Transverse colon (tissue), 4 donors: ENCODE measurements around the gene C19orf25. TPM values are rescaled to one million over a fixed set of nuclear protein-coding genes. Genes with fewer than 3 reads are reported as not detected.

Source experiments
- DNase-seq: peaks from one replicate; pipeline ENCODE4 v3.0.0-alpha.2; 2019
- H3K27ac ChIP-seq, 4 donors: fragments of 200-600 bp; sonication (generic); 2 replicates each; pipeline ENCODE4 v1.5.1; 2016 to 2018; ENCODE audit warnings: inconsistent platforms in 4 of 4
- H3K27me3 ChIP-seq: fragments of 200-600 bp; sonication (generic); 2 replicates; pipeline ENCODE4 v1.5.1; 2017; ENCODE audit warnings: inconsistent platforms
- H3K36me3 ChIP-seq, 4 donors: fragments of 200-600 bp; sonication (generic); 2 replicates each; pipeline ENCODE4 v1.5.1; 2017 to 2019; ENCODE audit warnings: inconsistent platforms in 4 of 4
- H3K4me1 ChIP-seq, 4 donors: fragments of 200-600 bp; sonication (generic); 2 replicates each; pipeline ENCODE4 v1.5.1; 2017 to 2020; ENCODE audit warnings: inconsistent platforms in 4 of 4
- H3K4me3 ChIP-seq, 4 donors: fragments of 200-600 bp; sonication (generic); 1 replicate in 1 of 4; 2 replicates in 3 of 4; pipeline versions ENCODE4 v1.5.1 to v1.6.1; 2017 to 2019; ENCODE audit warnings: inconsistent platforms in 4 of 4
- H3K9me3 ChIP-seq, 2 donors: fragments of 200-600 bp; sonication (generic); 2 replicates each; pipeline ENCODE4 v1.5.1; 2017 to 2019; ENCODE audit warnings: inconsistent platforms in 2 of 2
- EP300 ChIP-seq: sonication (generic); formaldehyde crosslinking; IDR thresholded peaks from one replicate; pipeline ENCODE4 v1.6.1; 2017; ENCODE audit warnings: antibody characterized with exemption, low read depth
- POLR2A ChIP-seq: fragments of 450-650 bp; IDR thresholded peaks from one replicate; pipeline ENCODE4 v1.6.1; 2016; ENCODE audit warnings: antibody characterized with exemption, mild to moderate bottlenecking, moderate library complexity
- POLR2AphosphoS5 ChIP-seq, 3 donors: sonication (generic); formaldehyde crosslinking; IDR thresholded peaks; one replicate each; pipeline ENCODE4 v1.6.1; 2016; ENCODE audit warnings: antibody characterized with exemption in 3 of 3
- WGBS, 2 donors: methylation state at CpG; one replicate each; pipeline ENCODE4 v1.1.5; 2018; ENCODE audit warnings: low coverage in 1 of 2; 5-methylcytosine and 5-hydroxymethylcytosine counted together
- in situ Hi-C, 4 donors: fragments of 200-750 bp; cut with MboI; loops; one replicate each; pipeline versions ENCODE4 v1.15.0 to v1.15.1; 2017; ENCODE audit warnings: low sequenced_read_pairs in 3 of 4, low pct_ligation_motif_present in 1 of 4, low pct_unique_long_range_greater_than_20kb in 1 of 4
- intact Hi-C: fragments of 100-400 bp; cut with DNase I; formaldehyde crosslinking; loops from one replicate; pipeline ENCODE4 v1.15.1; 2023; ENCODE audit warnings: low total_unique reads
- total RNA-seq, 4 donors: library from RNA; depleted of rRNA; stranded (reverse); fragments of >200 nt; gene quantifications; one replicate each; pipeline ENCODE4 v1.1.0, GENCODE V29; 2016
- TF ChIP-seq, protein P1 (sequence below), 5 experiments: fragments of 200-600 bp in 3 of 5; fragments of 450-650 bp in 2 of 5; sonication (generic) in 3 of 5; IDR thresholded peaks; 1 replicate in 2 of 5; 2 replicates in 3 of 5; pipeline ENCODE4 v1.5.1; 2016 to 2017; ENCODE audit warnings: antibody characterized with exemption in 5 of 5, inconsistent platforms in 3 of 5, mild to moderate bottlenecking in 2 of 5, moderate library complexity in 1 of 5

Gene C19orf25
- total RNA-seq, 4 donors from 2014 or later, result 36.2 to 89.2 (median 46.0) TPM

DNA sequence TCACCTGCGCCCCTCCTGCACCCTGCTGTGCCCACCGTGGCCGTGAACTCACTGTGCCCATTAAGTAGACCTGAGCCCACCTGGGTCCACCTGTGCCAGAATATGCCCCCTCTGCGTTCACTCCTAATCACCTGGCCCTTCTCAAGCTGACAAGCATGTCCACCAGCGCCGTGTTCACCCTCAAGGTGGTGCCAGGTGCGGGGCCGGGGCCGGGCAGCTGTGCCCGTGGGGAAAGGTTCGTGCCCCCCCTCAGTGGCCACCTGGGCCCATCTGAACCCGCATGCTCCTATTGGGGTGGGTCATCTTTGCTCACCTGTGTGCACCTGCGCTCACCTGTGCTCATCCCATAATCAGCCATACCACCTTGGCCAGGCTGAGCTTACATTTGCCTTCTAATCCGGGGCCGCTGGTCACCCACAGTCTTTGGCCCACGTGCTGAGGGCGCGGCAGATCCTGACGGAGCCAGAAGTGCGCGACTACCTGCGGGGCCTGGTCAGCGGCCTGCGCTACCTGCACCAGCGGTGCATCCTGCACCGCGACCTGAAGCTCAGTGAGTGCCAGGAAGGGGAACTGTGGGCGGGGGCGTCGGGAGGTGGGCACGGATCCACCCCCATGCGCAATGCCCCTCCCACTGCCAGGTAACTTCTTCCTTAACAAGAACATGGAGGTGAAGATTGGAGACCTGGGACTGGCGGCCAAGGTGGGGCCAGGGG, 47.2 kb upstream of the C19orf25 start:
- intact Hi-C loops (no loop called here), in situ Hi-C loops (loop anchor here (25.0 kb wide), 3 partner anchors 161 to 286 kb away; partner anchors contain the start of gene ATP8B3 (in 1 of the 4))

DNA sequence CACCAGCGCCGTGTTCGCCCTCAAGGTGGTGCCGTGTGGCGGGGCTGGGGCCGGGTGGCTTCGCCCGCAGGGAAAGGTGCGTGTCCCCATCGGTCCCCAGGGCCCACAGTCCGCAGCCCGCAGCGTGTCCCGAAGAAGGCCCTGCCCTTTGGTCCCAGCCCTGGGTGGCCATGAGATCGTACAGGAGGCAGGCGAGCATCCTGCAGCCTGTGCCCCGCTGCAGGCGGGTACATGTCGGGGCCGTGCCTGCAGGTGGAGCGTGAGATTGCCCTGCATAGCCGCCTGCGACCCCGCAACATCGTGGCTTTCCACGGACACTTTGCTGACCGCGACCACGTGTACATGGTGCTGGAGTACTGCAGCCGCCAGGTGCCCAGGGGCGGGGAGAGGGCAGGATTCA, 46.3 kb upstream of the C19orf25 start:
- TF ChIP-seq POLR2A (no peak), POLR2AphosphoS5 (IDR thresholded peaks at IDR 0.05) (no peak), EP300 (no peak)
- TF ChIP-seq, protein P1, sequence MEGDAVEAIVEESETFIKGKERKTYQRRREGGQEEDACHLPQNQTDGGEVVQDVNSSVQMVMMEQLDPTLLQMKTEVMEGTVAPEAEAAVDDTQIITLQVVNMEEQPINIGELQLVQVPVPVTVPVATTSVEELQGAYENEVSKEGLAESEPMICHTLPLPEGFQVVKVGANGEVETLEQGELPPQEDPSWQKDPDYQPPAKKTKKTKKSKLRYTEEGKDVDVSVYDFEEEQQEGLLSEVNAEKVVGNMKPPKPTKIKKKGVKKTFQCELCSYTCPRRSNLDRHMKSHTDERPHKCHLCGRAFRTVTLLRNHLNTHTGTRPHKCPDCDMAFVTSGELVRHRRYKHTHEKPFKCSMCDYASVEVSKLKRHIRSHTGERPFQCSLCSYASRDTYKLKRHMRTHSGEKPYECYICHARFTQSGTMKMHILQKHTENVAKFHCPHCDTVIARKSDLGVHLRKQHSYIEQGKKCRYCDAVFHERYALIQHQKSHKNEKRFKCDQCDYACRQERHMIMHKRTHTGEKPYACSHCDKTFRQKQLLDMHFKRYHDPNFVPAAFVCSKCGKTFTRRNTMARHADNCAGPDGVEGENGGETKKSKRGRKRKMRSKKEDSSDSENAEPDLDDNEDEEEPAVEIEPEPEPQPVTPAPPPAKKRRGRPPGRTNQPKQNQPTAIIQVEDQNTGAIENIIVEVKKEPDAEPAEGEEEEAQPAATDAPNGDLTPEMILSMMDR (IDR thresholded peaks at IDR 0.05), result no peak
- H3K4me1 ChIP-seq, result peaks cover 3 to 7% (median 6%) of the 10 kb centered on the region in 4 donors
- in situ Hi-C loops (loop anchor here (25.0 kb wide), 3 partner anchors 162 to 287 kb away; partner anchors contain the start of gene ATP8B3 (in 1 of the 4)), intact Hi-C loops (no loop called here)
- H3K27ac ChIP-seq, result no peak overlapping the region
- DNase-seq, result no peak
- H3K36me3 ChIP-seq, result no peaks in the 10 kb centered on the region
- H3K4me3 ChIP-seq, result no peak overlapping the region
- no peaks in the 10 kb centered on the region for H3K9me3 ChIP-seq
- H3K27me3 ChIP-seq, result peaks cover 69% of the 10 kb centered on the region
- 53% methylated on average over 23 of the region's 31 CpGs; no CpG with 5 or more reads in 1 of the 2 donors for WGBS, 2 donors

More for the DNA sequence above, 47.2 kb upstream of the C19orf25 start:
- peaks cover 3 to 7% (median 6%) of the 10 kb centered on the region in 4 donors for H3K4me1 ChIP-seq
- no peak overlapping the region for H3K27ac ChIP-seq
- 71% methylated on average over 28 of the region's 33 CpGs; no CpG with 5 or more reads in 1 of the 2 donors for WGBS, 2 donors
- TF ChIP-seq, protein P1 (IDR thresholded peaks at IDR 0.05), result no peak
- TF ChIP-seq POLR2A, result no peak
- no peak for TF ChIP-seq POLR2AphosphoS5 (IDR thresholded peaks at IDR 0.05)
- TF ChIP-seq EP300, result no peak
- no peaks in the 10 kb centered on the region for H3K36me3 ChIP-seq
- H3K9me3 ChIP-seq, result no peaks in the 10 kb centered on the region
- DNase-seq, result no peak
- H3K27me3 ChIP-seq, result peaks cover 66% of the 10 kb centered on the region
- H3K4me3 ChIP-seq, result no peak overlapping the region

DNA sequence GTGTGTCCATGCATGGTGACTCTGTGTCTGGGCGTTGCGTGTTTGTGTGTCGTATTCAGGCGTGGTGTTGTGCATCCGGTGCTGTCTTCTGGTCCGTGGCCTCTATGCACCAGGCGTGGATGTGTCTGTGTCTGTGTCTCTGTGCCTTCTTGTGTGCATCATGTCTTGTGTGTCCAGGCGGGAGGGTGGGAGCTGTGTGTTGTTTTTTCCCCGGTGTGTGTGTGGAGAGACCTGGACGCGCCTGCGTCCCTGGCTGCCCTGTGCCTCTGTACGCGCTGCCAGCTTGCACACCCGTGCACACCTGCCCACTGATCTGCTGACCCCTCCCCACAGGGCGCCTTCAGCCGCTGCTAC, 45.9 kb upstream of the C19orf25 start:
- no peak overlapping the region for H3K4me3 ChIP-seq
- H3K27ac ChIP-seq, result no peak overlapping the region
- intact Hi-C loops (no loop called here), in situ Hi-C loops (loop anchor here (25.0 kb wide), 3 partner anchors 162 to 287 kb away; partner anchors contain the start of gene ATP8B3 (in 1 of the 4))
- 53% methylated on average over 17 of the region's 17 CpGs; no CpG with 5 or more reads in 1 of the 2 donors for WGBS, 2 donors
- H3K27me3 ChIP-seq, result peaks cover 72% of the 10 kb centered on the region
- DNase-seq, result no peak
- no peaks in the 10 kb centered on the region for H3K36me3 ChIP-seq
- H3K9me3 ChIP-seq, result no peaks in the 10 kb centered on the region
- H3K4me1 ChIP-seq, result peaks cover 3 to 7% (median 6%) of the 10 kb centered on the region in 4 donors
- no peak for TF ChIP-seq EP300
- TF ChIP-seq, protein P1 (IDR thresholded peaks at IDR 0.05), result no peak
- no peak for TF ChIP-seq POLR2AphosphoS5 (IDR thresholded peaks at IDR 0.05)

GRCh38 chr19:1524287-1524971, 45.4 kb upstream of the C19orf25 start:
- intact Hi-C loops (no loop called here), in situ Hi-C loops (no loop called here)
- Histone ChIP-seq H3K27me3 (peaks cover 75% of the 10 kb centered on the region), H3K4me1 (peaks cover 3 to 7% (median 6%) of the 10 kb centered on the region in 4 donors), H3K27ac (no peak overlapping the region), H3K4me3 (peak overlapping the region in 1 of 4 donors; percentile 20), H3K36me3 (no peaks in the 10 kb centered on the region), H3K9me3 (no peaks in the 10 kb centered on the region)
- WGBS, 2 donors, result 37 to 40% methylated on average over 1 to 7 of the region's 49 CpGs
- no peak for DNase-seq
- TF ChIP-seq, protein P1 (IDR thresholded peaks at IDR 0.05), result no peak
- TF ChIP-seq POLR2AphosphoS5 (IDR thresholded peaks at IDR 0.05), result no peak
- TF ChIP-seq EP300, result no peak
- TF ChIP-seq POLR2A, result no peak
